Neural cell (in vitro differentiated cells): ENCODE data around the gene PKNOX2.

Experiments used
- EZH2 ChIP-seq: fragments of 200-600, 300-800 bp; shearing (Covaris generic), sonication (generic); IDR thresholded peaks from 2 replicates; pipeline ENCODE4 v1.6.1; 2014; ENCODE audit warnings: antibody characterized with exemption, low read length, borderline replicate concordance, mild to moderate bottlenecking; ENCODE audit not compliant: insufficient read depth, poor library complexity, severe bottlenecking
- TF ChIP-seq, protein P1 (sequence below): fragments of 450-650 bp; IDR thresholded peaks from 2 replicates; pipeline ENCODE4 v1.5.1; 2014; ENCODE audit warnings: antibody characterized with exemption, mild to moderate bottlenecking, moderate library complexity; ENCODE audit not compliant: poor library complexity, severe bottlenecking

DNA sequence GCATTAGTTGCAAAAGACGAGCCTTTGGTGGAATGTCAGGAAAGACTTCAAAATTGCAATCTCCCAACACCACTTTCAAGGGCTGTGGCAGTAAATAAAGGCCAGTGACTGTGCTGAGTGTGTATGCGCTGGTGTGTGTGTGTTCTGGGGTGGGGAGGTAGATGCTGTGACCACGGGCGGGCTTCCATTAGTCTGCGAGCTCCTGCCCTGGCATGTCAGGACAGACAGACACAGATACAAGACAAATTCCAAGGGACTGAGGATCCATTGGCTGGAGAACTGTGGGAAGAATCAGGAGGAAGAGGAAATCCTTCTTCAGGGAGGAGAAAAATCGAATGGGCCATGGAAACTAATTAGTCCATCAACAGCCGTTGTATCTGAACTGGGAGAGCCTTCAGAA, 248.0 kb downstream of the PKNOX2 start:
- TF ChIP-seq EZH2, result no peak
- TF ChIP-seq, protein P1, sequence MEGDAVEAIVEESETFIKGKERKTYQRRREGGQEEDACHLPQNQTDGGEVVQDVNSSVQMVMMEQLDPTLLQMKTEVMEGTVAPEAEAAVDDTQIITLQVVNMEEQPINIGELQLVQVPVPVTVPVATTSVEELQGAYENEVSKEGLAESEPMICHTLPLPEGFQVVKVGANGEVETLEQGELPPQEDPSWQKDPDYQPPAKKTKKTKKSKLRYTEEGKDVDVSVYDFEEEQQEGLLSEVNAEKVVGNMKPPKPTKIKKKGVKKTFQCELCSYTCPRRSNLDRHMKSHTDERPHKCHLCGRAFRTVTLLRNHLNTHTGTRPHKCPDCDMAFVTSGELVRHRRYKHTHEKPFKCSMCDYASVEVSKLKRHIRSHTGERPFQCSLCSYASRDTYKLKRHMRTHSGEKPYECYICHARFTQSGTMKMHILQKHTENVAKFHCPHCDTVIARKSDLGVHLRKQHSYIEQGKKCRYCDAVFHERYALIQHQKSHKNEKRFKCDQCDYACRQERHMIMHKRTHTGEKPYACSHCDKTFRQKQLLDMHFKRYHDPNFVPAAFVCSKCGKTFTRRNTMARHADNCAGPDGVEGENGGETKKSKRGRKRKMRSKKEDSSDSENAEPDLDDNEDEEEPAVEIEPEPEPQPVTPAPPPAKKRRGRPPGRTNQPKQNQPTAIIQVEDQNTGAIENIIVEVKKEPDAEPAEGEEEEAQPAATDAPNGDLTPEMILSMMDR, result no peak
